IMR-90 (cell line): ENCODE data around the gene GPR142. TPM values are rescaled to one million over a fixed set of nuclear protein-coding genes. Genes with fewer than 3 reads are reported as not detected.

Source experiments
- ATAC-seq: fragments of 200-7000 bp; cut with Tn5 transposase; 2 replicates; pipeline ENCODE4 v1.9.1; 2020; ENCODE audit warnings: low read depth, mild to moderate bottlenecking, moderate library complexity
- BruUV-seq: library from RNA; stranded (reverse); fragments of 400-500 nt; replicated peaks from 2 replicates; lab custom pipeline; 2021; lab: Mats Ljungman, UMichigan
- CTCF ChIA-PET: fragments of 300-600 bp; formaldehyde crosslinking; extraction: SDS; loops from one replicate; lab custom pipeline; 2021; ENCODE audit warnings: antibody characterized with exemption; lab: Yijun Ruan, JAX
- POLR2A ChIA-PET: fragments of 300-600 bp; sonication (Branson Sonifier 250); formaldehyde crosslinking; loops from one replicate; lab custom pipeline; 2022; ENCODE audit warnings: antibody characterized with exemption; ENCODE audit not compliant: unreplicated experiment; lab: Charles Lee
- DNase-seq: peaks from one replicate; pipeline ENCODE4 v3.0.0; 2013
- H2AFZ ChIP-seq: replicated peaks from 2 replicates; pipeline ENCODE3; 2013; ENCODE audit warnings: low read length, mild to moderate bottlenecking; ENCODE audit not compliant: poor library complexity
- H2AK5ac ChIP-seq: 2 replicates; pipeline ENCODE4 v1.6.1; 2013; ENCODE audit warnings: low read depth, low read length, inconsistent platforms
- H2AK9ac ChIP-seq: replicated peaks from 2 replicates; pipeline ENCODE3; 2013; ENCODE audit warnings: mild to moderate bottlenecking, low read depth, low read length, moderate library complexity; ENCODE audit not compliant: poor library complexity
- H2BK120ac ChIP-seq: 2 replicates; pipeline ENCODE4 v1.6.1; 2013; ENCODE audit warnings: low read depth, low read length, inconsistent platforms
- H2BK15ac ChIP-seq: 3 replicates; pipeline ENCODE4 v1.6.1; 2013; ENCODE audit warnings: low read depth, low read length, inconsistent platforms
- H2BK20ac ChIP-seq: 2 replicates; pipeline ENCODE4 v1.6.1; 2013; ENCODE audit warnings: low read depth, mild to moderate bottlenecking, inconsistent platforms, low read length, moderate library complexity
- H2BK5ac ChIP-seq: 2 replicates; pipeline ENCODE4 v1.6.1; 2013; ENCODE audit warnings: mild to moderate bottlenecking, low read depth, low read length, inconsistent platforms; ENCODE audit not compliant: poor library complexity, severe bottlenecking
- H3K14ac ChIP-seq: replicated peaks from 2 replicates; pipeline ENCODE4 v1.6.1; 2013; ENCODE audit warnings: low read depth, low read length, inconsistent platforms
- H3K18ac ChIP-seq: 2 replicates; pipeline ENCODE4 v1.6.1; 2013; ENCODE audit warnings: low read depth, low read length, control low read depth
- H3K23ac ChIP-seq: 2 replicates; pipeline ENCODE4 v1.6.1; 2013; ENCODE audit warnings: low read depth, low read length, inconsistent platforms
- H3K27ac ChIP-seq: 2 replicates; pipeline ENCODE4 v1.5.1; 2013; ENCODE audit warnings: mild to moderate bottlenecking, control low read depth, low read length; ENCODE audit not compliant: insufficient read depth
- H3K27me3 ChIP-seq: 2 replicates; pipeline ENCODE4 v1.6.1; 2013; ENCODE audit warnings: low read length; ENCODE audit not compliant: control insufficient read depth, insufficient read depth
- H3K36me3 ChIP-seq: 2 replicates; pipeline ENCODE4 v1.6.1; 2013; ENCODE audit warnings: low read length, mixed read lengths; ENCODE audit not compliant: control insufficient read depth, insufficient read depth
- H3K4ac ChIP-seq: 2 replicates; pipeline ENCODE4 v1.6.1; 2013; ENCODE audit warnings: low read depth, low read length, inconsistent platforms
- H3K4me1 ChIP-seq: 2 replicates; pipeline ENCODE4 v1.6.1; 2013; ENCODE audit warnings: low read length, mixed read lengths; ENCODE audit not compliant: control insufficient read depth, insufficient read depth
- H3K4me2 ChIP-seq: 2 replicates; pipeline ENCODE4 v1.6.1; 2013; ENCODE audit warnings: low read depth, mild to moderate bottlenecking, control low read depth, low read length, moderate library complexity
- H3K4me3 ChIP-seq: 2 replicates; pipeline ENCODE4 v1.5.1; 2013; ENCODE audit warnings: low read depth, mild to moderate bottlenecking, control low read depth, low read length, moderate library complexity; ENCODE audit not compliant: insufficient read depth
- H3K56ac ChIP-seq: 2 replicates; pipeline ENCODE4 v1.6.1; 2013; ENCODE audit warnings: low read length, inconsistent platforms; ENCODE audit not compliant: insufficient read depth; ENCODE audit errors: extremely low read depth
- H3K79me1 ChIP-seq, 2 experiments: 2 replicates each; pipeline ENCODE4 v1.6.1; 2013; ENCODE audit warnings: low read length in 2 of 2, inconsistent platforms in 1 of 2, low read depth in 1 of 2
- H3K9ac ChIP-seq: 2 replicates; pipeline ENCODE4 v1.6.1; 2013; ENCODE audit warnings: low read depth, low read length, control low read depth
- H3K9me1 ChIP-seq: 2 replicates; pipeline ENCODE4 v1.6.1; 2013; ENCODE audit warnings: low read length, inconsistent platforms; ENCODE audit not compliant: insufficient read depth
- H3K9me3 ChIP-seq: 2 replicates; pipeline ENCODE4 v1.6.1; 2013; ENCODE audit warnings: low read length; ENCODE audit not compliant: control insufficient read depth, insufficient read depth
- H4K20me1 ChIP-seq: 2 replicates; pipeline ENCODE4 v1.6.1; 2013; ENCODE audit warnings: low read length, inconsistent platforms; ENCODE audit not compliant: insufficient read depth
- H4K5ac ChIP-seq: 2 replicates; pipeline ENCODE4 v1.6.1; 2013; ENCODE audit warnings: mild to moderate bottlenecking, low read depth, low read length, control low read depth
- H4K8ac ChIP-seq, 2 experiments: 2 replicates each; pipeline ENCODE4 v1.6.1; 2013; ENCODE audit warnings: low read depth in 2 of 2, low read length in 2 of 2, control low read depth in 1 of 2, inconsistent platforms in 1 of 2
- H4K91ac ChIP-seq: 2 replicates; pipeline ENCODE4 v1.6.1; 2013; ENCODE audit warnings: low read depth, low read length, inconsistent platforms; ENCODE audit not compliant: insufficient read depth
- BHLHE40 ChIP-seq: fragments of 150-350 bp; IDR thresholded peaks from 2 replicates; pipeline ENCODE4 v1.6.1; 2016; ENCODE audit warnings: mild to moderate bottlenecking, low read depth, low read length
- CEBPB ChIP-seq: IDR thresholded peaks from 2 replicates; pipeline ENCODE4 v1.6.1; 2012; ENCODE audit warnings: low read depth, low read length, improper control_type of control experiment
- RAD21 ChIP-seq: IDR thresholded peaks from 2 replicates; pipeline ENCODE4 v1.6.1; 2012; ENCODE audit warnings: low read length, improper control_type of control experiment
- SMC3 ChIP-seq: fragments of 150-350 bp; IDR thresholded peaks from 2 replicates; pipeline ENCODE4 v1.6.1; 2016; ENCODE audit warnings: low read depth, mild to moderate bottlenecking, antibody characterized with exemption, low read length, moderate library complexity
- USF2 ChIP-seq: fragments of 150-350 bp; IDR thresholded peaks from 2 replicates; pipeline ENCODE4 v1.6.1; 2017; ENCODE audit warnings: mild to moderate bottlenecking, antibody characterized with exemption, low read length, low read depth
- WGBS, 2 experiments: methylation state at CpG; one replicate each; pipeline versions ENCODE4 v1.1.5 to v1.1.7; 2013; ENCODE audit warnings: missing lambda C conversion rate in 2 of 2; ENCODE audit not compliant: insufficient read length in 1 of 2; ENCODE audit errors: extremely low coverage in 2 of 2; 5-methylcytosine and 5-hydroxymethylcytosine counted together
- dilution Hi-C: fragments of 300-500 bp; cut with HindIII; formaldehyde crosslinking; loops from one replicate; pipeline ENCODE4 v1.14.3; 2018; ENCODE audit warnings: low sequenced_read_pairs; ENCODE audit not compliant: unreplicated experiment
- in situ Hi-C: fragments of 300-500 bp; cut with MboI; formaldehyde crosslinking; loops from 3 replicates; pipeline ENCODE4 v1.14.3; 2019; ENCODE audit warnings: low sequenced_read_pairs, inconsistent platforms, mixed read lengths
- intact Hi-C: fragments of 100-400 bp; cut with micrococcal nuclease; formaldehyde crosslinking; loops from 2 replicates; pipeline ENCODE4 v1.10.0; 2022
- polyA plus RNA-seq, 3 experiments: library from polyadenylated mRNA; depleted of rRNA; stranded (reverse); fragments of >200 nt; gene quantifications; 2 replicates each; pipeline ENCODE4 v1.2.3, GENCODE V29; 2012; ENCODE audit warnings: low replicate concordance in 1 of 3
- total RNA-seq: library from RNA; depleted of rRNA; stranded (reverse); fragments of >200 nt; gene quantifications from 2 replicates; pipeline ENCODE4 v1.2.3, GENCODE V29; 2012

GPR142 gene
- total and polyA plus RNA-seq, 2 of the 4 experiments (the other 2 are of a cell fraction) = not detected

DNA sequence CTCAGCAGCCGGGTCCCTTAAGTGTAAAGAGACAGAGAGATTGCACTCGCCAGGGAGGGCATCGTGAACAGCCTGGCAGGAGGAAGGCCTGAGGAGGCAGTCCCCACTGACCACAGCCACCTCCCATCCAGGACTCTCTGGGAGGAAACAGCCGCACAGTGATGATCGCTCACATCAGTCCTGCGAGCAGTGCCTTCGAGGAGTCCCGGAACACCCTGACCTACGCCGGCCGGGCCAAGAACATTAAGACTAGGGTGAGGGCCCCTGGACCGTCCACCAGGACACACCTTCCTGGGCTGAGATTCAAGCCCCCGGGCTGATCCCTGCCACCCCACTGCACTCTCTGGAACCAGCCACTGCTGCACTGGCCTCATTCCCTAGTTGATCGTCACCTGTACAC, 19.7 kb upstream of the GPR142 start:
- 86% methylated on average over 7 of the region's 14 CpGs; no CpG with 5 or more reads in 1 of the 2 experiments for WGBS, 2 experiments
- DNase-seq (no peak), ATAC-seq (no peak)
- intact Hi-C loops (no loop called here), dilution Hi-C loops (no loop called here), in situ Hi-C loops (no loop called here)
- TF ChIP-seq RAD21 = no peak
- TF ChIP-seq BHLHE40 = no peak
- TF ChIP-seq CEBPB = no peak
- no peak for TF ChIP-seq USF2
- TF ChIP-seq SMC3 = no peak
- Histone ChIP-seq H3K27me3 (peaks cover 5% of the 10 kb centered on the region; the same call in 1 of the 2 replicates), H2BK20ac (no peak overlapping the region), H3K4me1 (no peaks in the 10 kb centered on the region), H3K4me2 (no peak overlapping the region), H3K14ac (no peak overlapping the region), H3K9ac (no peak overlapping the region), H2BK15ac (no peak overlapping the region), H2AK5ac (no peak overlapping the region), H3K9me3 (no peaks in the 10 kb centered on the region), H3K4me3 (no peak overlapping the region), H4K8ac (no peak overlapping the region), H3K36me3 (no peaks in the 10 kb centered on the region), H3K79me1 (no peaks in the 10 kb centered on the region), H2AFZ (no peak overlapping the region), H3K56ac (no peak overlapping the region), H2BK120ac (no peak overlapping the region), H3K23ac (no peak overlapping the region), H3K18ac (no peak overlapping the region), H4K5ac (no peak overlapping the region), H3K4ac (no peak overlapping the region), H4K20me1 (no peaks in the 10 kb centered on the region), H2BK5ac (no peak overlapping the region), H3K27ac (no peak overlapping the region), H3K9me1 (no peaks in the 10 kb centered on the region), H4K91ac (no peak overlapping the region), H2AK9ac (no peak overlapping the region)
- BruUV-seq = no TSS peak
- ChIA-PET CTCF (no interaction called here), POLR2A (no interaction called here)
